Measurements from ENCODE around the gene TRPM8.
A peak's percentile ranks its signal among the peaks of the same experiment; 100 is the strongest.

Gene TRPM8

DNA sequence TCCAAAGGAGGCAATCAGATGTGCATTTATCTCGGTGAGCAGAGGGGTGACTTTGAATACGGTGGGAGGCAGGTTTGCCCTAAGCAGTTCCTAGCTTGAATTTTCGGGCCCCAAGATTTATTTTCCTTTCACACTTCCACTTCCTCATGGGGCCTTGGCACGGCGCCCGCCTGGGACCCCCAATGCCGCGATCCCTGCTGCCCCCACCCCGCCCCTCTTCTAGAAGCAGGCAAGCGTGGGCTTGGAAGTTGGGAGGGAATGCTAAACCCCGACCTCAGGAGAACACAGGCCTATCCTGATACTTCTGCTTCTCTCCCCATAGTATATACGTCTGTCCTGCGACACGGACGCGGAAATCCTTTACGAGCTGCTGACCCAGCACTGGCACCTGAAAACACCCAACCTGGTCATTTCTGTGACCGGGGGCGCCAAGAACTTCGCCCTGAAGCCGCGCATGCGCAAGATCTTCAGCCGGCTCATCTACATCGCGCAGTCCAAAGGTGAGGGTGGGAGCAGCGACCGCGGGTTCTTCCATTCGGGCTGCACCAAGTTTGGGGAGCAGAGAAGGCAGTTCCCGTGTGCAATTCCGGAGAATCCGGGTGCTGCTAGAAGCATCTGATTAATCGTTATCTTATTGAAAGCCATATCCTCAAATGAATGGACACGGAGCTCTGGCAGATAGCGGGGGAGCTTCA lies 21.6 kb downstream of the TRPM8 start:
- peak overlapping the region; percentile 22 for H3K4me3 ChIP-seq (ENCODE audit: low read length)
- no peak overlapping the region for H3K9ac ChIP-seq (ENCODE audit: low read depth, low read length)
- H3K36me3 ChIP-seq (ENCODE audit: insufficient read depth, low read length): no peaks in the 10 kb centered on the region
- H3K9me3 ChIP-seq (replicated peaks; ENCODE audit: low read length): no peaks in the 10 kb centered on the region
- H3K4me2 ChIP-seq (ENCODE audit: low read length): peak overlapping the region; percentile 38
- peaks cover 40% of the 10 kb centered on the region for H3K27me3 ChIP-seq (ENCODE audit: control insufficient read depth, insufficient read depth, low read length)
- H3K4me1 ChIP-seq (ENCODE audit: control insufficient read depth, insufficient read depth, low read length): no peaks in the 10 kb centered on the region

DNA sequence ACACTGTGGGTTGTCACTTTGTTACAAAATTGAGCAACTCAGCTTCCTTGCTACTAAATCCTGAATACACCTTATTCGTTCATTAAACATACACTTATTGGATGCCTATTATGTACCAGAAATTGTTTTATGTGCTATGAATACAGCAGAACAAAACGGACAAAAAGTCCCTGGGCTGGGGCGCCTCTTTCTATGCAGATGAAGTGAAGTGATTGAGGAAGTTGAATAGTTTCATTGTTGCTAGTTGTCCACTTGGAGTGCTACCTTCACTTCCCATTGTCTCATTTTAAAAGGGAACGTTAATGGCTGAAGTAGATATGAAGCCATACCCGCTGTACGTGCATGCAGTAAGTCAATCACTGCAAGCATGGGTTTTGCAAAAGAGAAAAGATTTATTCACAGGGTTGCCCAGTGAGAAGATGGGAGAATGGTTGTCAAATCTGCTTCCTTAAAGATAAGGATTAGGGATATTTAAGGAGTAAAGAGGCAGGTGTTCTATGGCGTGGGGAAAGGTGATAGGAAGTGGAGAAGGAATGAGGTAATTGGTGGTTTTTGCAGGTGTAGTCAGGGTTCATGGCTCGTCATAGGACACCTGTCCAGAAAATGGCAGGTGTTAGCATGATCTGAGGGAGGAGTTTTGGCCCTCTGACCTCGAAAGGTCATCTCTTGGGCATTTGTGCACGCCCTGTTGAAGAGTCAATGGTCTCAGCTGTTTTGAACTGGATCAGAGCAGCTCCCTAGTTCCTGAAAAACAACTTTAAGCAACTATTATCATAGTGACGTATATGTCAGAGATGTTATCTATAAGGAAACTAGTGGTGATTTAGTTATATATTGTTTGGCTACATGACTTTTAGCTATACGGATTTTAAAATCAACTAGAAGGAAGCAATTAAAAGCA lies 23.5 kb downstream of the TRPM8 start:
- H3K27me3 ChIP-seq (ENCODE audit: control insufficient read depth, insufficient read depth, low read length): peaks cover 35% of the 10 kb centered on the region
- H3K4me3 ChIP-seq (ENCODE audit: low read length): no peak overlapping the region
- H3K9me3 ChIP-seq (replicated peaks; ENCODE audit: low read length): no peaks in the 10 kb centered on the region
- no peaks in the 10 kb centered on the region for H3K36me3 ChIP-seq (ENCODE audit: insufficient read depth, low read length)
- no peak overlapping the region for H3K4me2 ChIP-seq (ENCODE audit: low read length)
- no peak overlapping the region for H3K9ac ChIP-seq (ENCODE audit: low read depth, low read length)
- no peaks in the 10 kb centered on the region for H3K4me1 ChIP-seq (ENCODE audit: control insufficient read depth, insufficient read depth, low read length)

- Histone ChIP-seq H3K36me3 (ENCODE audit: insufficient read depth, low read length) (no peaks in the 10 kb centered on the region), H3K4me2 (ENCODE audit: low read length) (no peak overlapping the region), H3K27me3 (ENCODE audit: control insufficient read depth, insufficient read depth, low read length) (peaks cover 26% of the 10 kb centered on the region), H3K4me3 (ENCODE audit: low read length) (no peak overlapping the region), H3K9ac (ENCODE audit: low read depth, low read length) (no peak overlapping the region), H3K9me3 (replicated peaks; ENCODE audit: low read length) (no peaks in the 10 kb centered on the region), H3K4me1 (ENCODE audit: control insufficient read depth, insufficient read depth, low read length) (no peaks in the 10 kb centered on the region)
These were observed 25.6 kb downstream of the TRPM8 start for GRCh38 chr2:233942731-233943130.

GRCh38 chr2:233944269-233944668 lies 27.1 kb downstream of the TRPM8 start:
- Histone ChIP-seq H3K36me3 (ENCODE audit: insufficient read depth, low read length) (no peaks in the 10 kb centered on the region), H3K4me1 (ENCODE audit: control insufficient read depth, insufficient read depth, low read length) (no peaks in the 10 kb centered on the region), H3K4me2 (ENCODE audit: low read length) (no peak overlapping the region), H3K9ac (ENCODE audit: low read depth, low read length) (no peak overlapping the region), H3K27me3 (ENCODE audit: control insufficient read depth, insufficient read depth, low read length) (peaks cover 13% of the 10 kb centered on the region), H3K9me3 (replicated peaks; ENCODE audit: low read length) (no peaks in the 10 kb centered on the region), H3K4me3 (ENCODE audit: low read length) (no peak overlapping the region)

GRCh38 chr2:233944722-233945121 lies 27.5 kb downstream of the TRPM8 start:
- peaks cover 8% of the 10 kb centered on the region for H3K27me3 ChIP-seq (ENCODE audit: control insufficient read depth, insufficient read depth, low read length)
- H3K4me3 ChIP-seq (ENCODE audit: low read length): no peak overlapping the region
- H3K9ac ChIP-seq (ENCODE audit: low read depth, low read length): no peak overlapping the region
- no peaks in the 10 kb centered on the region for H3K9me3 ChIP-seq (replicated peaks; ENCODE audit: low read length)
- H3K36me3 ChIP-seq (ENCODE audit: insufficient read depth, low read length): no peaks in the 10 kb centered on the region
- no peak overlapping the region for H3K4me2 ChIP-seq (ENCODE audit: low read length)
- H3K4me1 ChIP-seq (ENCODE audit: control insufficient read depth, insufficient read depth, low read length): no peaks in the 10 kb centered on the region

DNA sequence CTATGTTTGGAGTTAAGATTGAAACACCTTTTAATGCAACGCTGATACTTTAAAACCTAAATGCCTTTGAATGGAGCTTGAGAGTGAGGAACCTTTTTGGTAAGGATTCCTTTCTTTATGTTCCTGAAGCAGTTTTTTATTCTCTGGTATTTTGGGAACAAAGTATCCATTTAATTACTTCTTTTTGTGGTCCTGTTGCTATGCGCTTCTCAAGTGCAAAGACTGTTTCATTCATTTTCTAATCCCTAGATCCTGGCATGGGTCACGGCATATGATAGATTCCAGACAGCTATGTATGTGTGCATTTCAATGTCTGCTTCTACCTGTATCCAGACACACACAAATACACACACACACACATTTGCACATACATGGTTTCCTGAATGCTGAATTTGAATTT lies 28.0 kb downstream of the TRPM8 start:
- no peaks in the 10 kb centered on the region for H3K9me3 ChIP-seq (replicated peaks; ENCODE audit: low read length)
- H3K36me3 ChIP-seq (ENCODE audit: insufficient read depth, low read length): no peaks in the 10 kb centered on the region
- H3K4me2 ChIP-seq (ENCODE audit: low read length): no peak overlapping the region
- H3K4me3 ChIP-seq (ENCODE audit: low read length): no peak overlapping the region
- no peak overlapping the region for H3K9ac ChIP-seq (ENCODE audit: low read depth, low read length)
- H3K27me3 ChIP-seq (ENCODE audit: control insufficient read depth, insufficient read depth, low read length): peaks cover 4% of the 10 kb centered on the region
- H3K4me1 ChIP-seq (ENCODE audit: control insufficient read depth, insufficient read depth, low read length): no peaks in the 10 kb centered on the region

GRCh38 chr2:233950078-233950825 lies 33.1 kb downstream of the TRPM8 start:
- Histone ChIP-seq H3K9me3 (replicated peaks; ENCODE audit: low read length) (no peaks in the 10 kb centered on the region), H3K4me3 (ENCODE audit: low read length) (no peak overlapping the region), H3K4me2 (ENCODE audit: low read length) (no peak overlapping the region), H3K36me3 (ENCODE audit: insufficient read depth, low read length) (no peaks in the 10 kb centered on the region), H3K27me3 (ENCODE audit: control insufficient read depth, insufficient read depth, low read length) (peaks cover 12% of the 10 kb centered on the region), H3K9ac (ENCODE audit: low read depth, low read length) (no peak overlapping the region), H3K4me1 (ENCODE audit: control insufficient read depth, insufficient read depth, low read length) (no peaks in the 10 kb centered on the region)

DNA sequence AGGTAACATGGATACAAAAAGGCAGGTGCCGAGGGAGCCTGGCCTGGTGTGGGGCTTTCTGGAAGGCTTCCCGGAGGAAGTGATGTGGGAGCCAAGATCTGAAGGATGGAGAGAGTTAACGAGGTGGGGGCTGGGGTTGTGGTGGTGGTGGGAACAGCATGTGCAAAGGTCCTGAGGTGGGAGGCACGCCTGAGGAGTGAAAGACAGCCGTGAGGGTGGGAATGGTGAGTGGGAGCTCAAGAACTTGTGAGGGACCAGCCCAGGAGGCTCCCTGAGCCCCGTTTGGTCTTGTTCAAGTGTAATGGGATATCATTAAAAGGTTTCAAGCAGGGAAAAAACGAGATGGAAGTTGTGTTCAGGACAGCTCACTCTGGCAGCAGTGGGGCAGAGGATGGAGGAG lies 35.2 kb downstream of the TRPM8 start:
- H3K9ac ChIP-seq (ENCODE audit: low read depth, low read length): no peak overlapping the region
- H3K27me3 ChIP-seq (ENCODE audit: control insufficient read depth, insufficient read depth, low read length): peaks cover 12% of the 10 kb centered on the region
- H3K36me3 ChIP-seq (ENCODE audit: insufficient read depth, low read length): no peaks in the 10 kb centered on the region
- no peak overlapping the region for H3K4me3 ChIP-seq (ENCODE audit: low read length)
- H3K9me3 ChIP-seq (replicated peaks; ENCODE audit: low read length): no peaks in the 10 kb centered on the region
- H3K4me2 ChIP-seq (ENCODE audit: low read length): no peak overlapping the region
- no peaks in the 10 kb centered on the region for H3K4me1 ChIP-seq (ENCODE audit: control insufficient read depth, insufficient read depth, low read length)

DNA sequence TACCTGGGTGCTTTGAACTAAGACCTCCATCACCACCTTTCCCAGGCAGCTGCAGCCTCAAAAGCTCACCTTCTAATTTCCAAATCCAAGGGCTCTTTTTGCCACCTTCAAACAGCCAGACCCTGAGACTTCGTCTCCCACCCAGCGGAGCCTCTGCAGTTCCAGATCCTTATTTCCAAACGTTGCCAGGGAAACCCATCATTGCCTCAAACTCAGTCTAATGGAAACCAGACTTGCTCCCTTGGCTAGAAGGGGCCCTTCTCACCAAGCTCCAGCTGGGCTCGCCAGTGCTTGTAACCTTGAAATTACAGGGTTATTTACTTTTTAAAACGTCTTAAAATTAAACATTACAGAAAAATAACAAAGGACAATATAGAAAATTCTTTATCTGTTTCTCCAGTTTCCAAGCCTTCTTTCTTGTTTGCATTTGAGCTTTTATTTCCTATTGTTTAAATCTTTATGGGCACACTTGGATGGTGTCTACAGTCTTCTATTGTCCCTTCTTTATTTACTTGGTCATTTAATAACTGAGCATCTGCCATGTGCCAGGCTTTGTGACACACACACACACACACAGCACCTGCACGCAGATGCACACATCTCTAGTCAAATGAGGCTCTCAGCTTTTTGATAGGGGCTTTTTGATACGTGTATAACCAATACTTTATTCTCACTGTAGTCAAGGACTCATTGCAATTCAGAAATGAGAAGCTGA lies 36.1 kb downstream of the TRPM8 start:
- H3K9ac ChIP-seq (ENCODE audit: low read depth, low read length): no peak overlapping the region

DNA sequence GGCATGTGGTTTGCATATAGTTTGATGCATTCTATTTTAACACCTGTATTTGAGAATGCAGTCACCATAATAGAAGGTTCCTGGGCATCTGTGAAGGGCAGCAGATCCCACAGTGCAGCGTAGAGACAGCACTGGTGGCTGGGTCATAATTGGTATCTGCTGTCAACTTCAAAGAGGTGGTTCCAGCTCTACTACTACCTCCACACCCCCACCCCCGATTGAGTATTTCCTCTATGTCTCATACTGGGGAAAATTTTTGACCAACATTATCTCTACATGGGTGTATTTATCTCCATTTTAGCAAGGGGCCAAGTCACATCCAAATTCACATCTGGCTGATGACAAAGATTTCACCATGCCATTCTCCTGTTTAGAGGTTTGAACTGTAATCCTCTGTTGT lies 43.0 kb downstream of the TRPM8 start:
- Histone ChIP-seq H3K36me3 (ENCODE audit: insufficient read depth, low read length) (no peaks in the 10 kb centered on the region), H3K4me1 (ENCODE audit: control insufficient read depth, insufficient read depth, low read length) (no peaks in the 10 kb centered on the region), H3K4me2 (ENCODE audit: low read length) (no peak overlapping the region), H3K9me3 (replicated peaks; ENCODE audit: low read length) (no peaks in the 10 kb centered on the region), H3K4me3 (ENCODE audit: low read length) (no peak overlapping the region), H3K9ac (ENCODE audit: low read depth, low read length) (no peak overlapping the region), H3K27me3 (ENCODE audit: control insufficient read depth, insufficient read depth, low read length) (peaks cover 9% of the 10 kb centered on the region)

More for the DNA sequence above, 36.1 kb downstream of the TRPM8 start:
- Histone ChIP-seq H3K27me3 (ENCODE audit: control insufficient read depth, insufficient read depth, low read length) (peaks cover 12% of the 10 kb centered on the region), H3K36me3 (ENCODE audit: insufficient read depth, low read length) (no peaks in the 10 kb centered on the region), H3K4me2 (ENCODE audit: low read length) (no peak overlapping the region), H3K4me1 (ENCODE audit: control insufficient read depth, insufficient read depth, low read length) (no peaks in the 10 kb centered on the region), H3K4me3 (ENCODE audit: low read length) (no peak overlapping the region), H3K9me3 (replicated peaks; ENCODE audit: low read length) (no peaks in the 10 kb centered on the region)

DNA sequence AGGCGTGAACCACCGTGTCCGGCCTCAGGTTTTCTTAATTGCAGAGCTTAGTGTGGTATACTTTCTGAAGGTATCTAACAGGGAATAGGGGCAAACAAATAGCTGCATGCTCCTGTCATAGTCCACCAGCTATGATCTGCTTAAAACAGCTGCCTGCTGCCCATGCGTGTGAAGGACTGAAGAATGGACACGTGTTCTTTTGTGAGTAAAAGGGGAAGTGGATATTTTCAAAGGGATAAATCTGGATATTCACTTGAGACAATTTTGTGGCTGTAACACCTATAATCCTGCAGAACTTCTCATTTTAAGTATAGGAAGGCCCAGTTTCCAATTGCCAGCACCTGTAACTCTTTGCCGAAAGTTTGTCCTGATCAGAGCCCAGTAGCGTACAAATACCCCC lies 44.7 kb downstream of the TRPM8 start:
- no peaks in the 10 kb centered on the region for H3K9me3 ChIP-seq (replicated peaks; ENCODE audit: low read length)
- H3K9ac ChIP-seq (ENCODE audit: low read depth, low read length): no peak overlapping the region
- H3K36me3 ChIP-seq (ENCODE audit: insufficient read depth, low read length): no peaks in the 10 kb centered on the region
- H3K27me3 ChIP-seq (ENCODE audit: control insufficient read depth, insufficient read depth, low read length): peaks cover 11% of the 10 kb centered on the region
- H3K4me3 ChIP-seq (ENCODE audit: low read length): no peak overlapping the region
- no peak overlapping the region for H3K4me2 ChIP-seq (ENCODE audit: low read length)
- no peaks in the 10 kb centered on the region for H3K4me1 ChIP-seq (ENCODE audit: control insufficient read depth, insufficient read depth, low read length)

Measured in skeletal muscle satellite cell (primary cell).